A549 (cell line): ENCODE results near the gene SIGLEC1. TPM values are rescaled to one million over a fixed set of nuclear protein-coding genes. Genes with fewer than 3 reads are reported as not detected.

Source experiments
- ATAC-seq, 2 experiments: fragments of 200-7000 bp in 1 of 2; fragments of >200 bp in 1 of 2; cut with Nextera tagmentation in 1 of 2; cut with Tn5 transposase in 1 of 2; 3 replicates each; pipeline versions ENCODE4 v1.8.0 to v1.9.1; 2018 to 2020; ENCODE audit warnings: mild to moderate bottlenecking in 1 of 2, moderate library complexity in 1 of 2
- CTCF ChIA-PET: fragments of 300-600 bp; sonication (Branson Sonifier 250); formaldehyde crosslinking; extraction: SDS; loops from one replicate; lab custom pipeline; 2021; ENCODE audit warnings: antibody characterized with exemption, inconsistent platforms; lab: Yijun Ruan, JAX
- POLR2A ChIA-PET: fragments of 350-600 bp; formaldehyde crosslinking; extraction: SDS; loops from one replicate; lab custom pipeline; 2021; ENCODE audit warnings: antibody characterized with exemption, inconsistent platforms; lab: Yijun Ruan, JAX
- DNase-seq, 2 experiments: peaks; one replicate each; pipeline versions ENCODE4 v3.0.0 to v3.0.0-alpha.2; 2011 to 2016; ENCODE audit warnings: low read depth in 1 of 2, low spot score in 1 of 2
- FAIRE-seq: peaks from 2 replicates; lab custom pipeline; 2011; peaks lifted over from hg19 to GRCh38; lab: Jason Lieb, UNC
- H3K27ac ChIP-seq, 2 experiments: fragments of >200 bp; sonication (Bioruptor Twin); formaldehyde crosslinking; 3 replicates each; pipeline ENCODE4 v1.5.1; 2016 to 2017
- H3K4me1 ChIP-seq: fragments of >200 bp; sonication (Bioruptor Twin); formaldehyde crosslinking; 3 replicates; pipeline ENCODE4 v1.6.1; 2016
- H3K4me2 ChIP-seq: fragments of >200 bp; sonication (Bioruptor Twin); formaldehyde crosslinking; 3 replicates; pipeline ENCODE4 v1.6.1; 2016
- H3K4me3 ChIP-seq: fragments of >200 bp; sonication (Bioruptor Twin); formaldehyde crosslinking; 3 replicates; pipeline ENCODE4 v1.5.1; 2016
- H3K9me3 ChIP-seq: fragments of >200 bp; sonication (Bioruptor Twin); formaldehyde crosslinking; 3 replicates; pipeline ENCODE4 v1.6.1; 2016
- BHLHE40 ChIP-seq: IDR thresholded peaks from 2 replicates; pipeline ENCODE4 v1.6.1; 2012; ENCODE audit warnings: low read depth, low read length, inconsistent platforms
- CBX2 ChIP-seq: fragments of 200-600 bp; sonication (generic); IDR thresholded peaks from 2 replicates; pipeline ENCODE4 v1.6.1; 2016; ENCODE audit warnings: low read depth, mild to moderate bottlenecking, borderline replicate concordance
- CEBPB ChIP-seq, 2 experiments: fragments of >200 bp in 1 of 2; sonication (Bioruptor Twin) in 1 of 2; formaldehyde crosslinking in 1 of 2; IDR thresholded peaks; 2 replicates each; pipeline ENCODE4 v1.6.1; 2012 to 2016
- CTCF ChIP-seq: fragments of >200 bp; sonication (Bioruptor Twin); formaldehyde crosslinking; IDR thresholded peaks from 3 replicates; pipeline ENCODE4 v1.5.1; 2016
- E2F6 ChIP-seq: IDR thresholded peaks from 2 replicates; pipeline ENCODE4 v1.6.1; 2012; ENCODE audit warnings: low read depth, borderline replicate concordance
- ESRRA ChIP-seq: fragments of 150-350 bp; IDR thresholded peaks from 2 replicates; pipeline ENCODE4 v1.6.1; 2014; ENCODE audit warnings: mild to moderate bottlenecking, low read length, borderline replicate concordance
- FOSB ChIP-seq: fragments of 250-450 bp; sonication (Bioruptor Pico); IDR thresholded peaks from 2 replicates; pipeline ENCODE4 v1.5.0; 2020; ENCODE audit warnings: mild to moderate bottlenecking, moderate library complexity
- HDAC2 ChIP-seq: fragments of 200-600 bp; sonication (generic); IDR thresholded peaks from 2 replicates; pipeline ENCODE4 v1.6.1; 2016
- HEYL ChIP-seq: fragments of 250-450 bp; sonication (Bioruptor Pico); IDR thresholded peaks from 2 replicates; pipeline ENCODE4 v1.8.0; 2021; ENCODE audit warnings: mild to moderate bottlenecking, moderate library complexity
- HOXB13 ChIP-seq: fragments of 250-450 bp; sonication (Bioruptor Pico); IDR thresholded peaks from 2 replicates; pipeline ENCODE4 v1.5.0; 2020; ENCODE audit warnings: low read depth, mild to moderate bottlenecking, moderate library complexity
- JUN ChIP-seq, 2 experiments: fragments of >200 bp; sonication (Bioruptor Twin); formaldehyde crosslinking; IDR thresholded peaks; 2 replicates in 1 of 2; 3 replicates in 1 of 2; pipeline ENCODE4 v1.6.1; 2016 to 2017
- KDM1A ChIP-seq: fragments of 200-600 bp; sonication (generic); IDR thresholded peaks from 2 replicates; pipeline ENCODE4 v1.6.1; 2016; ENCODE audit warnings: low read depth, mild to moderate bottlenecking
- KDM5A ChIP-seq: fragments of 200-600 bp; sonication (generic); IDR thresholded peaks from 2 replicates; pipeline ENCODE4 v1.6.1; 2016; ENCODE audit warnings: antibody characterized with exemption, mild to moderate bottlenecking
- MYC ChIP-seq: IDR thresholded peaks from 2 replicates; pipeline ENCODE4 v1.6.1; 2012; ENCODE audit warnings: mild to moderate bottlenecking, inconsistent platforms, low read length, improper control_type of control experiment, borderline replicate concordance
- NR3C1 ChIP-seq: fragments of >200 bp; sonication (Bioruptor Twin); formaldehyde crosslinking; IDR thresholded peaks from 3 replicates; pipeline ENCODE4 v1.6.1; 2017
- RCOR1 ChIP-seq: fragments of 150-350 bp; IDR thresholded peaks from 2 replicates; pipeline ENCODE4 v1.6.1; 2014; ENCODE audit warnings: antibody characterized with exemption, low read length, low read depth
- REST ChIP-seq: fragments of 200-600 bp; sonication (generic); IDR thresholded peaks from 2 replicates; pipeline ENCODE4 v1.6.1; 2016; ENCODE audit warnings: antibody characterized with exemption, mild to moderate bottlenecking, moderate library complexity
- SMC3 ChIP-seq: fragments of >200 bp; sonication (Bioruptor Twin); formaldehyde crosslinking; IDR thresholded peaks from 3 replicates; pipeline ENCODE4 v1.6.1; 2018; ENCODE audit warnings: inconsistent platforms
- SREBF2 ChIP-seq: fragments of 450-650 bp; IDR thresholded peaks from 2 replicates; pipeline ENCODE4 v1.6.1; 2014; ENCODE audit warnings: mild to moderate bottlenecking, moderate library complexity
- TFCP2L1 ChIP-seq: fragments of 250-450 bp; sonication (Bioruptor Pico); IDR thresholded peaks from 2 replicates; pipeline ENCODE4 v1.5.0; 2021; ENCODE audit warnings: mild to moderate bottlenecking
- TP53 ChIP-seq: fragments of 250-450 bp; sonication (Bioruptor Pico); IDR thresholded peaks from 2 replicates; pipeline ENCODE4 v1.5.0; 2021; ENCODE audit warnings: mild to moderate bottlenecking, moderate library complexity
- ZFP36 ChIP-seq: fragments of 450-650 bp; IDR thresholded peaks from 2 replicates; pipeline ENCODE4 v1.6.1; 2014; ENCODE audit warnings: borderline replicate concordance; ENCODE audit not compliant: partially characterized antibody
- WGBS: methylation state at CpG from one replicate; pipeline ENCODE4 v1.1.6; 2017; ENCODE audit errors: missing lambda C conversion rate; 5-methylcytosine and 5-hydroxymethylcytosine counted together
- polyA plus RNA-seq, 4 experiments: library from polyadenylated mRNA; depleted of rRNA in 3 of 4; stranded (reverse); fragments of >200 nt; fragmentation: RNase III in 1 of 4; extraction: RNeasy Plus Mini Kit Qiagen cat#74134 plus additional on column Dnase treatment in 1 of 4; gene quantifications; 2 replicates in 3 of 4; 3 replicates in 1 of 4; pipeline ENCODE4 v1.2.3, GENCODE V29; 2011 to 2017

SIGLEC1 gene
- polyA plus RNA-seq, 2 of the 4 experiments (the other 2 are of a cell fraction), result 0.01 TPM; not detected in 1

- ATAC-seq (no peak), DNase-seq (no peak), FAIRE-seq (no peak)
- no peak overlapping the region for H3K4me2 ChIP-seq
- H3K4me3 ChIP-seq, result no peak overlapping the region
- ChIA-PET POLR2A (no interaction called here), CTCF (interaction anchor here (1.4 to 72.1 kb wide), 4 partner anchors 9 to 45 kb away, joined by 4 to 2233 read pairs (median 827); partner anchors contain the start of genes ADAM33, ADISSP, CENPB and GFRA4)
- WGBS, result 79% methylated on average over 8 of the region's 8 CpGs
- TF ChIP-seq CEBPB (IDR thresholded peaks at IDR 0.05), result no peak
- H3K4me1 ChIP-seq, result peaks cover 10% of the 10 kb centered on the region
- H3K27ac ChIP-seq, result no peak overlapping the region
- no peaks in the 10 kb centered on the region for H3K9me3 ChIP-seq
These were observed 10.9 kb upstream of the SIGLEC1 start for GRCh38 chr20:3723284-3723683.

GRCh38 chr20:3721912-3722311 lies 9.5 kb upstream of the SIGLEC1 start:
- CTCF ChIA-PET, result interaction anchor here (1.7 to 72.1 kb wide), 3 partner anchors 11 to 43 kb away, joined by 20 to 2233 read pairs (median 1634); partner anchors contain the start of genes ADAM33, ADISSP, CENPB and GFRA4
- no peak for ATAC-seq

GRCh38 chr20:3720626-3721025 lies 8.2 kb upstream of the SIGLEC1 start:
- Histone ChIP-seq H3K4me3 (no peak overlapping the region), H3K9me3 (no peaks in the 10 kb centered on the region), H3K4me2 (no peak overlapping the region), H3K4me1 (no peaks in the 10 kb centered on the region), H3K27ac (no peak overlapping the region)
- 39% methylated on average over 6 of the region's 6 CpGs for WGBS
- FAIRE-seq (peak; percentile 84), ATAC-seq (no peak), DNase-seq (no peak)
- ChIA-PET POLR2A (no interaction called here), CTCF (interaction anchor here (0.8 to 72.1 kb wide), 4 partner anchors 10 to 48 kb away, joined by 3 to 2233 read pairs (median 92); partner anchors contain the start of genes ADAM33 and GFRA4)
- TF ChIP-seq HOXB13 (CRISPR knock-in tag), result no peak
- no peak for TF ChIP-seq HDAC2
- no peak for TF ChIP-seq TFCP2L1
- TF ChIP-seq MYC, result no peak
- TF ChIP-seq JUN (IDR thresholded peaks at IDR 0.05), result no peak
- no peak for TF ChIP-seq BHLHE40
- no peak for TF ChIP-seq RCOR1

More at GRCh38 chr20:3721912-3722311, 9.5 kb upstream of the SIGLEC1 start:
- DNase-seq (no peak), FAIRE-seq (no peak)
- H3K9me3 ChIP-seq, result no peaks in the 10 kb centered on the region
- no peaks in the 10 kb centered on the region for H3K4me1 ChIP-seq
- TF ChIP-seq NR3C1 (no peak), E2F6 (no peak), HDAC2 (no peak), TP53 (CRISPR knock-in tag) (no peak), SMC3 (no peak), ZFP36 (no peak), CTCF (no peak), ESRRA (no peak), CBX2 (no peak), RCOR1 (no peak)
- POLR2A ChIA-PET, result no interaction called here
- no peak overlapping the region for H3K4me3 ChIP-seq
- H3K4me2 ChIP-seq, result no peak overlapping the region
- H3K27ac ChIP-seq, result no peak overlapping the region
- 63% methylated on average over 4 of the region's 4 CpGs for WGBS

- no peak overlapping the region for H3K4me3 ChIP-seq
- ChIA-PET CTCF (interaction anchor here (0.7 to 72.1 kb wide), 6 partner anchors 10 to 297 kb away, joined by 3 to 2233 read pairs (median 18); partner anchors contain the start of genes ADAM33, GFRA4 and SPEF1), POLR2A (no interaction called here)
- FAIRE-seq (no peak), DNase-seq (no peak), ATAC-seq (no peak)
- no peak overlapping the region for H3K4me2 ChIP-seq
- TF ChIP-seq SREBF2 (no peak), REST (no peak), FOSB (CRISPR knock-in tag) (no peak), ZFP36 (no peak), KDM5A (no peak), HEYL (no peak), TFCP2L1 (no peak), KDM1A (no peak)
- 43% methylated on average over 2 of the region's 2 CpGs for WGBS
- H3K4me1 ChIP-seq, result no peaks in the 10 kb centered on the region
- no peaks in the 10 kb centered on the region for H3K9me3 ChIP-seq
- H3K27ac ChIP-seq, result no peak overlapping the region
These were observed 7.7 kb upstream of the SIGLEC1 start for GRCh38 chr20:3720068-3720467.
